ENCODE results near the gene CRIP1. TPM values are rescaled to one million over a fixed set of nuclear protein-coding genes. Genes with fewer than 3 reads are reported as not detected.
A peak's percentile ranks its signal among the peaks of the same experiment; 100 is the strongest.

The CRIP1 gene
- total and polyA plus RNA-seq, 2 experiments from 2014 or later, result 0.80 to 8.4 TPM

DNA sequence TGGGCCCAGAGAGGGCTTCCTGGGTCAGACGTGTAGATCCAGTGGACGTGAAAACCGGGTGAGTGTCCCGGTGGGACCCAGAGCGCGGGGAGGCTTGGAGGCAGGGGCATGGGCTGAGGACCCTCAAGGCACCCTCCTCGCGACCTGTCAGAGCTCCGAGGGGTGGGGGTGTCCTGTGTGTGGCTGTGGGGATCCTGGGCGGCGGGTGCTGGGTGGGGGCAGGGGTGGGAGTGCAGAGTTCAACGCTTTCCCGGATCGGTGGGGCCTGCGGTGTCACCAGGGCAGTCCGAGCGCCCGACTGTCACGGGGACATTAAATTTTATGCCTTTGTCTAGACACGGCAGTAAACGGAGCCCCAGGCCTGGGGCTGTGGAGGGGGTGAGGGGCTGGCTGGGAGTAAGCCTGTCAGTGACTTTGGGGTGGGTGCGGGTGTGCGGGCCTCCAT is 40.7 kb downstream of the CRIP1 start (continued):
- TF ChIP-seq, protein P1, sequence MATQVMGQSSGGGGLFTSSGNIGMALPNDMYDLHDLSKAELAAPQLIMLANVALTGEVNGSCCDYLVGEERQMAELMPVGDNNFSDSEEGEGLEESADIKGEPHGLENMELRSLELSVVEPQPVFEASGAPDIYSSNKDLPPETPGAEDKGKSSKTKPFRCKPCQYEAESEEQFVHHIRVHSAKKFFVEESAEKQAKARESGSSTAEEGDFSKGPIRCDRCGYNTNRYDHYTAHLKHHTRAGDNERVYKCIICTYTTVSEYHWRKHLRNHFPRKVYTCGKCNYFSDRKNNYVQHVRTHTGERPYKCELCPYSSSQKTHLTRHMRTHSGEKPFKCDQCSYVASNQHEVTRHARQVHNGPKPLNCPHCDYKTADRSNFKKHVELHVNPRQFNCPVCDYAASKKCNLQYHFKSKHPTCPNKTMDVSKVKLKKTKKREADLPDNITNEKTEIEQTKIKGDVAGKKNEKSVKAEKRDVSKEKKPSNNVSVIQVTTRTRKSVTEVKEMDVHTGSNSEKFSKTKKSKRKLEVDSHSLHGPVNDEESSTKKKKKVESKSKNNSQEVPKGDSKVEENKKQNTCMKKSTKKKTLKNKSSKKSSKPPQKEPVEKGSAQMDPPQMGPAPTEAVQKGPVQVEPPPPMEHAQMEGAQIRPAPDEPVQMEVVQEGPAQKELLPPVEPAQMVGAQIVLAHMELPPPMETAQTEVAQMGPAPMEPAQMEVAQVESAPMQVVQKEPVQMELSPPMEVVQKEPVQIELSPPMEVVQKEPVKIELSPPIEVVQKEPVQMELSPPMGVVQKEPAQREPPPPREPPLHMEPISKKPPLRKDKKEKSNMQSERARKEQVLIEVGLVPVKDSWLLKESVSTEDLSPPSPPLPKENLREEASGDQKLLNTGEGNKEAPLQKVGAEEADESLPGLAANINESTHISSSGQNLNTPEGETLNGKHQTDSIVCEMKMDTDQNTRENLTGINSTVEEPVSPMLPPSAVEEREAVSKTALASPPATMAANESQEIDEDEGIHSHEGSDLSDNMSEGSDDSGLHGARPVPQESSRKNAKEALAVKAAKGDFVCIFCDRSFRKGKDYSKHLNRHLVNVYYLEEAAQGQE (IDR thresholded peaks at IDR 0.05; ENCODE audit: unreplicated experiment), result no peak
- TF ChIP-seq ZNF114 (CRISPR knock-in tag; IDR thresholded peaks at IDR 0.05) (no peak), EZH2 (IDR thresholded peaks at IDR 0.05; ENCODE audit: low read depth, unreplicated experiment) (no peak), JUNB (IDR thresholded peaks at IDR 0.05; ENCODE audit: unreplicated experiment) (no peak), EZH2phosphoT487 (IDR thresholded peaks at IDR 0.05; ENCODE audit: unreplicated experiment) (no peak), POLR2AphosphoS5 (IDR thresholded peaks at IDR 0.05; ENCODE audit: low read depth) (no peak), NANOG (IDR thresholded peaks at IDR 0.05; ENCODE audit: borderline replicate concordance) (no peak), CREB1 (CRISPR knock-in tag; IDR thresholded peaks at IDR 0.05; ENCODE audit: low read depth) (no peak)
- TF ChIP-seq, protein P2, sequence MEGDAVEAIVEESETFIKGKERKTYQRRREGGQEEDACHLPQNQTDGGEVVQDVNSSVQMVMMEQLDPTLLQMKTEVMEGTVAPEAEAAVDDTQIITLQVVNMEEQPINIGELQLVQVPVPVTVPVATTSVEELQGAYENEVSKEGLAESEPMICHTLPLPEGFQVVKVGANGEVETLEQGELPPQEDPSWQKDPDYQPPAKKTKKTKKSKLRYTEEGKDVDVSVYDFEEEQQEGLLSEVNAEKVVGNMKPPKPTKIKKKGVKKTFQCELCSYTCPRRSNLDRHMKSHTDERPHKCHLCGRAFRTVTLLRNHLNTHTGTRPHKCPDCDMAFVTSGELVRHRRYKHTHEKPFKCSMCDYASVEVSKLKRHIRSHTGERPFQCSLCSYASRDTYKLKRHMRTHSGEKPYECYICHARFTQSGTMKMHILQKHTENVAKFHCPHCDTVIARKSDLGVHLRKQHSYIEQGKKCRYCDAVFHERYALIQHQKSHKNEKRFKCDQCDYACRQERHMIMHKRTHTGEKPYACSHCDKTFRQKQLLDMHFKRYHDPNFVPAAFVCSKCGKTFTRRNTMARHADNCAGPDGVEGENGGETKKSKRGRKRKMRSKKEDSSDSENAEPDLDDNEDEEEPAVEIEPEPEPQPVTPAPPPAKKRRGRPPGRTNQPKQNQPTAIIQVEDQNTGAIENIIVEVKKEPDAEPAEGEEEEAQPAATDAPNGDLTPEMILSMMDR (conservative IDR thresholded peaks at IDR 0.05; ENCODE audit: low read depth in 2 of 2), result no peak
- TF ChIP-seq, protein P3, sequence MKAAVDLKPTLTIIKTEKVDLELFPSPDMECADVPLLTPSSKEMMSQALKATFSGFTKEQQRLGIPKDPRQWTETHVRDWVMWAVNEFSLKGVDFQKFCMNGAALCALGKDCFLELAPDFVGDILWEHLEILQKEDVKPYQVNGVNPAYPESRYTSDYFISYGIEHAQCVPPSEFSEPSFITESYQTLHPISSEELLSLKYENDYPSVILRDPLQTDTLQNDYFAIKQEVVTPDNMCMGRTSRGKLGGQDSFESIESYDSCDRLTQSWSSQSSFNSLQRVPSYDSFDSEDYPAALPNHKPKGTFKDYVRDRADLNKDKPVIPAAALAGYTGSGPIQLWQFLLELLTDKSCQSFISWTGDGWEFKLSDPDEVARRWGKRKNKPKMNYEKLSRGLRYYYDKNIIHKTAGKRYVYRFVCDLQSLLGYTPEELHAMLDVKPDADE (IDR thresholded peaks at IDR 0.05), result no peak

DNA sequence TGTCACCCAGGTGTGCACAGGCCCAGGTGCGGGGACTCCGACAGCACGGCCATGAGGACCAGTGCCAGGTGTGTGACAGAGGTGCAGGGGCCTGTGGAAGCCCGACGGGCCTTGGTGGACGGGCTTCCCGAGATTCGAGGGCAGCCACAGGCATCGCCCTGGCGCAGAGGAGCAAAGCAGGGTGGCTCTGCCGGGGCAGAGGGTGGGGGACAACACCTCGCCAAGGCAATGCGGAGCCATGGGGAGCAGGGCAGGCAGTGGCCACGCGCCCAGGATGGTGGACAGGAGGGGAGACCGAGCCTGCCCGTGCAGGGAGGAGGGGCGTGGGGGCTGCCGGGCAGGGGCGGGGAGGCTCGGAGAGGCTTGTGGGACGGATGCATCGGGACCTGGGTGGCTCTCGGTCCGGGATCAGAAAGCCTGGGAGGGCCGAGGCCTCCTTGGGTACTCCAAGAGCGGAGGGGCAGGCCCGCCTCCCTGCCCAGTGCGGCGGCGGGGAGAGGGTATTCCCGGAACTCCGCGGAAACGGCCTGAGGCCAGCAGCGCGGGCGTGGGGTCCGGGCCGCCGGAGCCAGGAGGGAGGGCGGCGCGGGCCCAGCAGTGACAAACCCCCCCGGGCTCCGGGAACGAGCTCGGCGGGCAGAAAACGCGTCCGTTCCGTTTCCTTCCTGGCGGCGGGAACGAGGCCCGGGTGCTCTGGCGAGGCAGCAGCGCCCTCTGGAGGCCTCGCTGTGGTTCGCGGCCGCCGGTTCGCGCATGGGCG is 41.3 kb downstream of the CRIP1 start:
- H3K27ac ChIP-seq (ENCODE audit: low read depth), result no peak overlapping the region
- peak overlapping the region; percentile 53; the same call in 1 of the 2 replicates for H3K4me3 ChIP-seq
- peaks cover 3% of the 10 kb centered on the region; the same call in 1 of the 3 replicates for H3K36me3 Mint-ChIP-seq (ENCODE audit: low read depth)
- peaks cover 46% of the 10 kb centered on the region for H3K27me3 ChIP-seq (ENCODE audit: insufficient read depth)
- H3K4me3 Mint-ChIP-seq, result peak overlapping the region; percentile 37; the same call in 2 of the 3 replicates
- no peaks in the 10 kb centered on the region for H3K36me3 ChIP-seq (ENCODE audit: insufficient read depth)
- H3F3A ChIP-seq (replicated peaks; ENCODE audit: low read depth), result no peaks in the 10 kb centered on the region
- no peaks in the 10 kb centered on the region for H3K4me1 ChIP-seq (ENCODE audit: insufficient read depth)
- peak overlapping the region; percentile 75; the same call in 1 of the 2 replicates for H3K4me2 ChIP-seq
- peak; percentile 40 for TF ChIP-seq EZH2 (IDR thresholded peaks at IDR 0.05; ENCODE audit: low read depth, unreplicated experiment)
- TF ChIP-seq NANOG (IDR thresholded peaks at IDR 0.05; ENCODE audit: borderline replicate concordance), result no peak
- TF ChIP-seq POLR2AphosphoS5 (IDR thresholded peaks at IDR 0.05; ENCODE audit: low read depth), result no peak
- TF ChIP-seq, protein P2 (conservative IDR thresholded peaks at IDR 0.05; ENCODE audit: low read depth in 2 of 2), result peak; percentile 56 to 86
- 0 out of 2 replicates have a peak overlapping the region, but pooled peaks have one; percentile 63 for H2AFZ ChIP-seq
- peaks cover 3% of the 10 kb centered on the region; the same call in 1 of the 3 replicates for H3K4me1 Mint-ChIP-seq
- peak; percentile 54 for ATAC-seq
- peaks cover 8% of the 10 kb centered on the region for H3K9me3 Mint-ChIP-seq
- H3K9me2 ChIP-seq (ENCODE audit: insufficient read depth), result no peaks in the 10 kb centered on the region
- DNase-seq (ENCODE audit: low spot score), result peak; percentile 76
- peaks cover 34% of the 10 kb centered on the region for H3K27me3 Mint-ChIP-seq (ENCODE audit: insufficient read depth, low read depth, poor library complexity)
- no peaks in the 10 kb centered on the region for H3K79me2 ChIP-seq (replicated peaks; ENCODE audit: insufficient read depth)
- no peaks in the 10 kb centered on the region for H4K20me1 ChIP-seq (replicated peaks; ENCODE audit: insufficient read depth)
- no peak overlapping the region for H3K27ac Mint-ChIP-seq

All from GM23338 (cell line).